Activated CD8-positive, alpha-beta memory T cell treated with anti-CD3 and anti-CD28 coated beads, Interleukin-2, amount 10 ng/mL, durations not matched to agents 7 days and 5 days (primary cell): Measurements from ENCODE around the gene ACP5. TPM values are rescaled to one million over a fixed set of nuclear protein-coding genes. Genes with fewer than 3 reads are reported as not detected.

ENCODE experiments used
- ATAC-seq: fragments of 150-1000 bp; cut with Tn5 transposase; one replicate; pipeline ENCODE4 v1.10.0; 2021; ENCODE audit warnings: moderate library complexity
- CTCF ChIA-PET: fragments of 350-600 bp; sonication (Branson Sonifier 250); formaldehyde crosslinking; loops from one replicate; lab custom pipeline; 2021; ENCODE audit warnings: antibody characterized with exemption; lab: Charles Lee
- DNase-seq: peaks from one replicate; pipeline ENCODE4 v3.0.0-alpha.2; 2020
- H3K27ac Mint-ChIP-seq: one replicate; pipeline ENCODE4 v1.8.0; 2021; ENCODE audit warnings: mild to moderate bottlenecking, mixed read lengths
- H3K27me3 Mint-ChIP-seq: one replicate; pipeline ENCODE4 v1.8.0; 2021; ENCODE audit warnings: mixed read lengths
- H3K36me3 Mint-ChIP-seq: one replicate; pipeline ENCODE4 v1.8.0; 2021; ENCODE audit warnings: mild to moderate bottlenecking, mixed read lengths
- H3K4me1 Mint-ChIP-seq: one replicate; pipeline ENCODE4 v1.8.0; 2021; ENCODE audit warnings: mixed read lengths
- H3K4me3 Mint-ChIP-seq: one replicate; pipeline ENCODE4 v1.8.0; 2021; ENCODE audit warnings: mild to moderate bottlenecking, moderate library complexity, mixed read lengths
- H3K9me3 Mint-ChIP-seq: one replicate; pipeline ENCODE4 v1.8.0; 2022; ENCODE audit warnings: low read depth, mixed read lengths
- total RNA-seq, 2 experiments: library from RNA; stranded (reverse); gene quantifications; one replicate each; pipeline ENCODE4 v1.2.3, GENCODE V29; 2021

Gene ACP5
- total RNA-seq, 2 experiments from 2014 or later: 34.1 to 58.8 TPM

DNA sequence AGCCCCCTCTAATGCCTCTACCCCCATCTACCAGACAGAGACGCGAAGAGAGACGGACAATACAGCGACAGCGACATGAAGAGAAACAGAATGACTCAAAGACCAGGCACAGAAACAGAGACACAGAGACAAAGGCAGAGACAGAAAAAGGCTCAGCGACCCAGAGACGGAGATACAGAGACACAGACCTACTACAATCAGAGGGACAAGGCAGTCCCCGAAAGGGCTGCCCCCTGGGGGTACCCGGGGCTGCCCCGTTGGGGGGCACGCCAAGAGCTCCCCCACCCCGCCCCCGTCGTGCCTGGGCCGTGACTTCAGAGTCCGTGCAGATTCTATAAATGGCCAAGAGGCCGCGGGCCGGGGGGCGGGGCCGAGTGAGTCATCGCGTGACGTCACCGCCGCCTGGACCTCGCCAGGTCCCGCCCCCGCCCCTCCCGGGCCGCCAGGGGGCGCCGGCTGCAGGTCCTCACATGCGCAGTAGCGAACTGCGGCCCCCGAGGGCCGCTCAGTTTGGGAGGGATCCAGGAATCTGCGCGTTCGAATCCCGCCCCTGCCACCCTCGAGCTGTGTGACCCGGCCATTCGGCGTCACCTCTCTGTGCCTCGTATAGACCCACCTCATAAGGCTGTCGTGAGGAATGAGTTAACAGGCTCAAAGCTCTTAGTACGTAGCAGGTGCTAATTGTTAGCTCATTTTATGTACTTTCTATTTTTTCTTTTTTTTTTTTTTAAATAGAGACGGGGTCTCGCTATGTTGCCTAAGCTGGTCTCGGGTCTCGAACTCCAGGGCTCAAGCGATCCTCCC is 41.5 kb downstream of the ACP5 start:
- CTCF ChIA-PET: interaction anchor here (0.7 to 2.6 kb wide), 22 partner anchors 9 to 355 kb away, joined by 3 to 24 read pairs (median 6); partner anchors contain the start of gene ELOF1
- ATAC-seq (peak; percentile 91), DNase-seq (peak; percentile 91)
- Mint-ChIP-seq H3K27me3 (peaks cover 21% of the 10 kb centered on the region), H3K27ac (no peak overlapping the region), H3K9me3 (no peaks in the 10 kb centered on the region), H3K4me3 (peak overlapping the region; percentile 14), H3K4me1 (peaks cover 27% of the 10 kb centered on the region), H3K36me3 (no peaks in the 10 kb centered on the region)

DNA sequence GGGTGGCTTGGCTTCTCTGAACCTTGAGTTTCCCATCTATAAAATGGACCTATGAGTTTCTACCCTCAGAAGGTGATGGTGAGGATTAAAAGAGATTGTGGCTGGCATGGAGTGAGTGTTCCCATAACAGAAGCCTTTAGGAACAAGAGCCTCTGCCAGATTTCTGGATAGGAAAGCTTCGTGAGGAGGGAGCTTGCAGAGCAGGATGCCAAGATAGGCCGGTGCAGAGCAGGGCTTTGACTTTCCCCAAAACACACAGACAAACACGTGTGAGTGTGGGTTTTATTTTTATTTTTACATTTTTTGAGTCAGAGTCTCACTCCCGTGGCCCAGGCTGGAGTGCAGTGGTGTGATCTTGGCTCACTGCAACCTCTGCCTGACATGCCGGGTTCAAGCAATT is 42.5 kb downstream of the ACP5 start:
- Mint-ChIP-seq H3K9me3 (no peaks in the 10 kb centered on the region), H3K36me3 (no peaks in the 10 kb centered on the region), H3K27me3 (peaks cover 16% of the 10 kb centered on the region), H3K4me1 (peaks cover 27% of the 10 kb centered on the region), H3K27ac (no peak overlapping the region), H3K4me3 (no peak overlapping the region)
- CTCF ChIA-PET: interaction anchor here (1.6 to 2.6 kb wide), 6 partner anchors 9 to 154 kb away, joined by 8 to 24 read pairs (median 14); partner anchors contain the start of gene ELOF1
- ATAC-seq: no peak
- no peak for DNase-seq

DNA sequence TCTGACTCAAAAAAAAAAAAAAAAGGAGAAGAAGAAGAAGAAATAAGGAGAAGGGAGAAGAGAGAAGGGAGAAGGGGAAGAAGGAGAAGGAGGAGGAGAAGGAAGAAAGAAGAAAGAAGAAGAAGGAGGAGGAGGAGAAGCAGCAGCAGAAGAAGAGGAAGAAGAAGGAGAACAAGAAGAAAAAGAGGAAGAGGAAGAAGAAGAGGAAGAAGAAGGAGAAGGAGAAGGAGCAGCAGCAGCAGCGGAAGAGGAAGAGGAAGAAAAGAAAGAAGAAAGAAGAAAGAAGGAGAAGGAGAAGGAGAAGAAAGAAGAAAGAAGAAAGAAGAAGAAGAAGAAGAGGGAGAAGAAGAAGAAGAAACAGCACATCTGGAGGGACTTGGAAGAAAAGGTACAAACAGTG is 42.9 kb downstream of the ACP5 start:
- peaks cover 27% of the 10 kb centered on the region for H3K4me1 Mint-ChIP-seq
- no peaks in the 10 kb centered on the region for H3K9me3 Mint-ChIP-seq
- no peaks in the 10 kb centered on the region for H3K36me3 Mint-ChIP-seq
- H3K27ac Mint-ChIP-seq: no peak overlapping the region
- peaks cover 16% of the 10 kb centered on the region for H3K27me3 Mint-ChIP-seq
- DNase-seq: no peak
- ATAC-seq: no peak
- H3K4me3 Mint-ChIP-seq: no peak overlapping the region
- CTCF ChIA-PET: interaction anchor here (1.2 to 2.6 kb wide), 4 partner anchors 17 to 153 kb away, joined by 5 to 24 read pairs (median 9); partner anchors contain the start of gene ELOF1

DNA sequence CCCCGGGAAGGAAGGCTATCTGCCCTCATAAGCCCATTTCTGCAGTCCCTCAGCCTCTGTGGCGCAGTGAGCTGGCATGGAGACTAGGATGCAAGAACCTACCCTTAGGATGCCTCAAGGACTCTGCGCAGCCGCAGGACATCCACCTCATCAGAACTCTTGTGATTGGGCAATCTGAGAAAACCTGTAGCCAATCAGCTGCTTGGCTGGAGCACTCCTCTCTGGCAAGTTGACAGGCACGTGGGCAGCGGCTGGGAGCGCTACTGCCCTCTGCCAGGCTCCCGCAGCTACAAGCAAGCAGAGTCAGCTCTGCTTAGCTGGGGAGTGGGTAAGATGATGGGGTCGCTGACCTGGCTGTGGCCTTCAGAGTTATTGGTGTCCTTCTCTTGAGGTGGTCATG is 47.0 kb downstream of the ACP5 start:
- Mint-ChIP-seq H3K36me3 (peaks cover 5% of the 10 kb centered on the region), H3K27me3 (peaks cover 5% of the 10 kb centered on the region), H3K4me1 (peaks cover 31% of the 10 kb centered on the region), H3K9me3 (no peaks in the 10 kb centered on the region), H3K27ac (no peak overlapping the region), H3K4me3 (no peak overlapping the region)
- CTCF ChIA-PET: interaction anchor here (0.7 to 1.0 kb wide), 2 partner anchors 33 to 149 kb away, joined by 3 to 6 read pairs; no protein-coding TSS in a partner anchor
- DNase-seq: peak; percentile 58
- ATAC-seq: no peak

DNA sequence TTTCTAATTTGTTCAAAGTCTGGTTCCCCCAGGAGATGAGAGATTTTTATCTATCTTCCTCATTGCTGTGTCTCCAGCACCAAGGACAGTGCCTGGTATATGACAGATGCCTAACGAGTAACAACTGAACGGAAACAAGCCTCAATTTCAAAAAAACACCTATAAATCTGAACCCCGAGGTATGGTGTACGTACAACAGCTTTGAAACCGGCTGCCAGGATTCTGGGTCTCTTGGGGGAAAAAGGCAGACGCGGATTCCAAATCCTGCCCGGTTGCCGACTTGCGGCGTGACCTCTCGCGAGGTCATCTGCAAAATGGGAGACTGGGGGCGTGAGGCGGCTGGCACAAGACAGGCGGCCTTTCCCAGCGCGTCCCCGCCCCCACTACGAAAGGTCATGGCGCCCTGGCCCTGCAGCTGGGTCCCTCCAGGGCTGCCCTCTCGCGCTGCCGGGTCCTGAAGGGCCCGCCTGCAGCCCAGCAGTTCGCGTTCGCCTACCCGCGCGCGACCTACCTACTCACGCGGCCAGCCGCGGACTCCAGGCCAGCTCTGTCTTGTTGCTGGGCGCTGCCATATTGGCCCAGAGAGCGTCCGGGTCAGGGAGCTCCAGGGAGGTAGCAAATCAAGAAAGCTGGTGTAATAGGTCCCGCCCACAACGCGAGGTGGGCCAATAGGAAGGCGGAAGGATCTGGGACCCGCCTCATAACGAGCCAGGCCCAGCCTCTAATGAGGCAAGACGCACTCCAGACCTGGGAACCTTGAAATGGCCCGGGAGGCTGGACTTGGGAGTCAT is 48.7 kb downstream of the ACP5 start, which contains the start of gene ECSIT:
ECSIT (minus strand) TSS at position 584 of the 791 bp plus-strand sequence. CDS start 9,964 bp downstream, outside the sequence.
- ATAC-seq: peak; percentile 99
- peaks cover 25% of the 10 kb centered on the region for H3K4me1 Mint-ChIP-seq
- H3K27ac Mint-ChIP-seq: peak within 1 kb of the TSS; percentile 86
- peaks cover 5% of the 10 kb centered on the region for H3K36me3 Mint-ChIP-seq
- CTCF ChIA-PET: interaction anchor here (0.8 to 1.5 kb wide), 7 partner anchors 10 to 148 kb away, joined by 3 to 7 read pairs (median 5); no protein-coding TSS in a partner anchor
- no peaks in the 10 kb centered on the region for H3K27me3 Mint-ChIP-seq
- H3K9me3 Mint-ChIP-seq: no peaks in the 10 kb centered on the region
- peak within 1 kb of the TSS; percentile 92 for H3K4me3 Mint-ChIP-seq
- peak; percentile 97 for DNase-seq

Other genes starting within 250 kb of the ACP5 start
- gene RAB3D, start 238.0 kb downstream of the ACP5 start, total RNA-seq: 1 to 10 TPM; 3.6 to 5.1 TPM
- gene TMEM205, start 231.4 kb downstream of the ACP5 start, total RNA-seq: 10 to 100 TPM; 25.1 to 28.1 TPM
- 10 to 100 TPM; 13.0 to 16.1 TPM for gene CCDC159, start 231.1 kb downstream of the ACP5 start, total RNA-seq
- gene PLPPR2, start 222.2 kb downstream of the ACP5 start, total RNA-seq: 1 to 10 TPM in 1 of 2 experiments, under 1 TPM in 1; 0.87 to 1.3 TPM
- 1 to 10 TPM; 2.6 to 3.9 TPM for gene SWSAP1, start 203.0 kb downstream of the ACP5 start, total RNA-seq
- gene EPOR, start 193.3 kb downstream of the ACP5 start, total RNA-seq: 1 to 10 TPM; 8.1 to 9.1 TPM
- gene RGL3, start 158.3 kb downstream of the ACP5 start, total RNA-seq: not detected
- gene ODAD3, start 142.5 kb downstream of the ACP5 start, total RNA-seq: under 1 TPM; 0.15 to 0.54 TPM
- 100 to 1,000 TPM; 278 to 306 TPM for gene PRKCSH, start 142.0 kb downstream of the ACP5 start, total RNA-seq
- not detected for gene ELAVL3, start 96.6 kb downstream of the ACP5 start, total RNA-seq
- gene ZNF653, start 71.8 kb downstream of the ACP5 start, total RNA-seq: 10 to 100 TPM; 16.1 to 16.7 TPM
- 10 to 100 TPM; 33.0 to 36.2 TPM for gene ECSIT, start 48.5 kb downstream of the ACP5 start, total RNA-seq
- gene CNN1, start 38.8 kb downstream of the ACP5 start, total RNA-seq: not detected
- 10 to 100 TPM; 55.1 to 67.2 TPM for gene ELOF1, start 18.4 kb downstream of the ACP5 start, total RNA-seq
- 1 to 10 TPM; 6.3 to 7.1 TPM for gene ZNF627, start 19.8 kb upstream of the ACP5 start, total RNA-seq
- gene ZNF823, start 161.3 kb upstream of the ACP5 start, total RNA-seq: 1 to 10 TPM; 6.3 to 6.4 TPM
- 1 to 10 TPM; 6.7 to 9.4 TPM for gene ZNF441, start 189.4 kb upstream of the ACP5 start, total RNA-seq
- 1 to 10 TPM in 1 of 2 experiments, under 1 TPM in 1; 0.96 to 1.7 TPM for gene ZNF491, start 220.9 kb upstream of the ACP5 start, total RNA-seq
- 10 to 100 TPM; 11.2 to 14.9 TPM for gene ZNF440, start 236.6 kb upstream of the ACP5 start, total RNA-seq